B cell (primary cell): Measurements from ENCODE around the gene HLA-DMA. TPM values are rescaled to one million over a fixed set of nuclear protein-coding genes. Genes with fewer than 3 reads are reported as not detected.

Source experiments
- ATAC-seq: fragments of 200-7000 bp; cut with Tn5 transposase; one replicate; pipeline ENCODE4 v1.10.0; 2021; ENCODE audit warnings: low read depth, mild to moderate bottlenecking, moderate number of reproducible peaks, moderate library complexity
- CTCF ChIA-PET: fragments of 350-600 bp; sonication (Branson Sonifier 250); formaldehyde crosslinking; loops from one replicate; lab custom pipeline; 2021; ENCODE audit warnings: antibody characterized with exemption, inconsistent platforms; lab: Charles Lee
- POLR2A ChIA-PET: fragments of 350-600 bp; sonication (Branson Sonifier 250); formaldehyde crosslinking; loops from one replicate; lab custom pipeline; 2021; ENCODE audit warnings: antibody characterized with exemption; lab: Charles Lee
- DNase-seq: peaks from one replicate; pipeline ENCODE4 v3.0.0; 2013
- H2AFZ ChIP-seq: 2 replicates; pipeline ENCODE4 v1.6.1; 2012; ENCODE audit warnings: mild to moderate bottlenecking, low read depth, low read length; ENCODE audit not compliant: insufficient read depth, poor library complexity, severe bottlenecking
- H3K27ac ChIP-seq, 2 donors: 1 replicate in 1 of 2; 2 replicates in 1 of 2; pipeline ENCODE4 v1.5.1; 2012 to 2013; ENCODE audit warnings: low read length in 2 of 2, mild to moderate bottlenecking in 2 of 2, moderate library complexity in 1 of 2
- H3K27me3 ChIP-seq, 4 experiments: fragments of 200-600 bp in 1 of 4; sonication (generic) in 1 of 4; replicated peaks in 1 of 4; 1 replicate in 2 of 4; 2 replicates in 2 of 4; pipeline versions ENCODE4 v1.6.1 to v1.7.0; 2013 to 2016; ENCODE audit warnings: low read length in 3 of 4, mild to moderate bottlenecking in 2 of 4, mixed read lengths in 1 of 4, moderate library complexity in 1 of 4; ENCODE audit not compliant: insufficient read depth in 4 of 4, control insufficient read depth in 3 of 4; ENCODE audit errors: control extremely low read depth in 1 of 4
- H3K36me3 ChIP-seq, 2 experiments: replicated peaks in 1 of 2; 1 replicate in 1 of 2; 2 replicates in 1 of 2; pipeline versions ENCODE4 v1.6.1 to v1.7.1; 2013; ENCODE audit warnings: low read length in 1 of 2; ENCODE audit not compliant: insufficient read depth in 2 of 2, control insufficient read depth in 1 of 2; ENCODE audit errors: control extremely low read depth in 1 of 2, extremely low read depth in 1 of 2
- H3K4me1 ChIP-seq, 2 donors: fragments of 200-600 bp in 1 of 2; sonication (generic) in 1 of 2; 1 replicate in 1 of 2; 2 replicates in 1 of 2; pipeline versions ENCODE4 v1.5.1 to v1.6.1; 2013 to 2017; ENCODE audit warnings: low read length in 2 of 2; ENCODE audit not compliant: control insufficient read depth in 2 of 2, insufficient read depth in 2 of 2
- H3K4me2 ChIP-seq: replicated peaks from 2 replicates; pipeline ENCODE3; 2012; ENCODE audit warnings: mild to moderate bottlenecking, low read depth, low read length; ENCODE audit not compliant: poor library complexity, severe bottlenecking
- H3K4me3 ChIP-seq, 5 experiments: fragments of 200-600 bp in 1 of 5; sonication (generic) in 1 of 5; 1 replicate in 3 of 5; 2 replicates in 2 of 5; pipeline versions ENCODE4 v1.5.1 to v1.7.0; 2011 to 2016; ENCODE audit warnings: low read length in 4 of 5, mild to moderate bottlenecking in 4 of 5, low read depth in 2 of 5, control low read depth in 1 of 5, moderate library complexity in 1 of 5; ENCODE audit not compliant: insufficient read depth in 1 of 5; ENCODE audit errors: control extremely low read depth in 1 of 5, extremely low read depth in 1 of 5
- H3K79me2 ChIP-seq: fragments of 200-600 bp; sonication (generic); one replicate; pipeline ENCODE4 v1.6.0; 2016; ENCODE audit warnings: low read length; ENCODE audit not compliant: control insufficient read depth, insufficient read depth
- H3K9ac ChIP-seq: fragments of 200-600 bp; sonication (generic); 2 replicates; pipeline ENCODE4 v1.6.1; 2017; ENCODE audit warnings: mild to moderate bottlenecking, low read length, moderate library complexity
- H3K9me3 ChIP-seq, 3 donors: one replicate each; pipeline versions ENCODE4 v1.6.1 to v1.7.1; 2013; ENCODE audit warnings: low read length in 2 of 3; ENCODE audit not compliant: control insufficient read depth in 2 of 3, insufficient read depth in 1 of 3; ENCODE audit errors: control extremely low read depth in 1 of 3
- H4K20me1 ChIP-seq: 2 replicates; pipeline ENCODE4 v1.6.0; 2012; ENCODE audit warnings: mild to moderate bottlenecking, low read length; ENCODE audit not compliant: insufficient read depth, control insufficient read depth, poor library complexity, severe bottlenecking
- H3K27ac Mint-ChIP-seq: one replicate; pipeline ENCODE4 v1.8.0; 2021; ENCODE audit warnings: mixed read lengths
- H3K27me3 Mint-ChIP-seq: one replicate; pipeline ENCODE4 v1.8.0; 2021; ENCODE audit warnings: mixed read lengths
- H3K4me1 Mint-ChIP-seq: one replicate; pipeline ENCODE4 v1.8.0; 2021; ENCODE audit warnings: mixed read lengths
- H3K4me3 Mint-ChIP-seq: one replicate; pipeline ENCODE4 v1.8.0; 2021; ENCODE audit warnings: mixed read lengths
- H3K9me3 Mint-ChIP-seq: one replicate; pipeline ENCODE4 v1.8.0; 2022; ENCODE audit warnings: mixed read lengths; ENCODE audit not compliant: insufficient read depth
- EZH2 ChIP-seq: IDR thresholded peaks from 2 replicates; pipeline ENCODE4 v1.6.1; 2012; ENCODE audit warnings: borderline replicate concordance, low read depth, mild to moderate bottlenecking, moderate library complexity, low read length; ENCODE audit not compliant: insufficient read depth, poor library complexity, severe bottlenecking
- WGBS: methylation state at CpG from one replicate; pipeline ENCODE4 v1.1.5; 2013; ENCODE audit warnings: missing lambda C conversion rate; ENCODE audit not compliant: insufficient coverage; 5-methylcytosine and 5-hydroxymethylcytosine counted together
- intact Hi-C: fragments of 100-400 bp; cut with micrococcal nuclease; formaldehyde crosslinking; loops from one replicate; pipeline ENCODE4 v1.10.0; 2022
- polyA plus RNA-seq: library from polyadenylated mRNA; depleted of rRNA; stranded (reverse); fragments of >200 nt; gene quantifications from 2 replicates; pipeline ENCODE4 v1.2.3, GENCODE V29; 2012
- total RNA-seq, 2 donors: library from RNA; stranded (reverse); fragments of 120-200 nt in 1 of 2; gene quantifications; 1 replicate in 1 of 2; 2 replicates in 1 of 2; pipeline versions ENCODE4 v1.2.3 to v1.2.4, GENCODE V29; 2013 to 2022
- TF ChIP-seq, protein P1 (sequence below): fragments of 200-600 bp; IDR thresholded peaks from one replicate; pipeline ENCODE4 v1.8.0; 2022; ENCODE audit warnings: antibody characterized with exemption, mild to moderate bottlenecking

The HLA-DMA gene
- total and polyA plus RNA-seq, 2 donors (not counting 1 experiment from before 2014, with no cell fraction given): 558 to 925 TPM

DNA sequence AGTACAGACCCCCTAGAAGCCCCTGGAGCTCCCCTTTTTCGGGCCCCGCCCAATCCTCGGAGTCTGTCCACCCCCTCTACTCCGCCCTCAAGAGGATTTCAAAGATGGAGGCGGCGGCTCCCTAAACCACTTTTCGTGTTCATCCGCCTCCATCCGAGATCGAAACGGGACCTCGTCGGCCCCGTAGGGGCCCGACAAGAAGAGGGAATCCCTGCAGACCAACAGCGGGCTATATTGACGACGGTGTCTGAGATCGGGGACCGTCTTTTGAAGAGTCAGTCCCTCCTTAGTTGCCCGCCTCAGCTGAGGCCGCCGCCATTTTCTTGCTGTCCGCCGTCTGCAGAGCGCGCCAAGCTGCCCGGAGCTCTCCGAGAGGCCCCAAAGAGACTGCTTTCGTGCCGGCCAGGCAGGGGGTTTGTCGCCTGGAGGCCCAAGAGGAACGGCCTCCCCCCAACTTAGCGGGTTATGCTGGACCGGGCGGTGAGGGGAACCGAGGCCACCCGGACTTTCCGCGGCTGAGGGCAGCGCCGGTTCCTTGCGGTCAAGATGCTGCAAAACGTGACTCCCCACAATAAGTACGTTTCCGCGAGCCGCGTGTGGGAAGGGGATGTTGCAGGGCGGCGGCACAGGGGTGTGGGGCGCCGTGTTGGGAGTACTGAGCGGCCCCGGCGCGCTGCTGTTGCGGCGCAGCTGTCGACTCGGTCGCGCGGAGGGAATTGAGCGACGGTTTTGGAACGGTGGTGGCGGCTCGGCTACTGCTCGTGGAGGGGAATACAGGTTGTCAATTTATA, 19.7 kb upstream of the HLA-DMA start:
- peaks cover 79% of the 10 kb centered on the region for H3K79me2 ChIP-seq
- no peak for ATAC-seq
- POLR2A ChIA-PET: interaction anchor here (0.5 to 11.8 kb wide), 38 partner anchors 9 to 1264 kb away, joined by 3 to 349 read pairs (median 6); partner anchors contain the start of genes HLA-DMA, HLA-DMB, HLA-DOA and HLA-DPA1
- H3K4me2 ChIP-seq: peak overlapping the region; percentile 88
- no peaks in the 10 kb centered on the region for H3K9me3 ChIP-seq
- peak overlapping the region; percentile 99 for H3K27ac Mint-ChIP-seq
- peak overlapping the region; percentile 91 for H3K9ac ChIP-seq
- H3K4me3 Mint-ChIP-seq: peak overlapping the region; percentile 96
- TF ChIP-seq, protein P1, sequence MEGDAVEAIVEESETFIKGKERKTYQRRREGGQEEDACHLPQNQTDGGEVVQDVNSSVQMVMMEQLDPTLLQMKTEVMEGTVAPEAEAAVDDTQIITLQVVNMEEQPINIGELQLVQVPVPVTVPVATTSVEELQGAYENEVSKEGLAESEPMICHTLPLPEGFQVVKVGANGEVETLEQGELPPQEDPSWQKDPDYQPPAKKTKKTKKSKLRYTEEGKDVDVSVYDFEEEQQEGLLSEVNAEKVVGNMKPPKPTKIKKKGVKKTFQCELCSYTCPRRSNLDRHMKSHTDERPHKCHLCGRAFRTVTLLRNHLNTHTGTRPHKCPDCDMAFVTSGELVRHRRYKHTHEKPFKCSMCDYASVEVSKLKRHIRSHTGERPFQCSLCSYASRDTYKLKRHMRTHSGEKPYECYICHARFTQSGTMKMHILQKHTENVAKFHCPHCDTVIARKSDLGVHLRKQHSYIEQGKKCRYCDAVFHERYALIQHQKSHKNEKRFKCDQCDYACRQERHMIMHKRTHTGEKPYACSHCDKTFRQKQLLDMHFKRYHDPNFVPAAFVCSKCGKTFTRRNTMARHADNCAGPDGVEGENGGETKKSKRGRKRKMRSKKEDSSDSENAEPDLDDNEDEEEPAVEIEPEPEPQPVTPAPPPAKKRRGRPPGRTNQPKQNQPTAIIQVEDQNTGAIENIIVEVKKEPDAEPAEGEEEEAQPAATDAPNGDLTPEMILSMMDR: no peak
- no peak for TF ChIP-seq EZH2
- CTCF ChIA-PET: interaction anchor here (0.6 to 28.4 kb wide), 23 partner anchors 8 to 276 kb away, joined by 3 to 822 read pairs (median 6); partner anchors contain the start of genes HLA-DMA, HLA-DMB, PSMB8 and RING1
- intact Hi-C loops: loop anchor here (1.0 to 5.0 kb wide), 6 partner anchors 12 to 795 kb away; partner anchors contain the start of genes AGPAT1, HLA-DMA and RNF5
- peaks cover 0 to 44% of the 10 kb centered on the region in 2 experiments for H3K36me3 ChIP-seq
- H2AFZ ChIP-seq: peak overlapping the region; percentile 11
- H3K4me1 Mint-ChIP-seq: peaks cover 38% of the 10 kb centered on the region
- peaks cover 29 to 41% of the 10 kb centered on the region in 2 donors for H3K4me1 ChIP-seq
- no peak for DNase-seq
- peaks cover 54% of the 10 kb centered on the region for H4K20me1 ChIP-seq
- no peaks in the 10 kb centered on the region for H3K9me3 Mint-ChIP-seq
- H3K27me3 Mint-ChIP-seq: no peaks in the 10 kb centered on the region
- WGBS: under 1% methylated on average over 65 of the region's 70 CpGs
- H3K4me3 ChIP-seq: peak overlapping the region; percentile 87 to 99 (median 96)
- no peaks in the 10 kb centered on the region for H3K27me3 ChIP-seq
- peak overlapping the region; percentile 71 to 75 for H3K27ac ChIP-seq
